CD4-positive, CD25-positive, alpha-beta regulatory T cell (primary cell): ENCODE data around the gene TMEM135. TPM values are rescaled to one million over a fixed set of nuclear protein-coding genes. Genes with fewer than 3 reads are reported as not detected.

Experiments
- ATAC-seq, 2 donors: fragments of 150-1000 bp; cut with Tn5 transposase; one replicate each; pipeline ENCODE4 v1.10.0; 2021; ENCODE audit warnings: low read depth in 2 of 2, moderate number of reproducible peaks in 2 of 2, moderate library complexity in 1 of 2
- DNase-seq, 3 donors: peaks; one replicate each; pipeline versions ENCODE4 v3.0.0 to v3.0.0-alpha.2; 2012 to 2022; ENCODE audit warnings: mixed read lengths in 1 of 3
- H3K27ac ChIP-seq: one replicate; pipeline ENCODE4 v1.7.0; 2013; ENCODE audit warnings: mild to moderate bottlenecking, low read length; ENCODE audit not compliant: insufficient read depth, poor library complexity, severe bottlenecking
- H3K27me3 ChIP-seq: one replicate; pipeline ENCODE4 v1.7.0; 2013; ENCODE audit warnings: low read length; ENCODE audit not compliant: control insufficient read depth, insufficient read depth
- H3K36me3 ChIP-seq: one replicate; pipeline ENCODE4 v1.7.0; 2013; ENCODE audit warnings: mild to moderate bottlenecking, low read length, moderate library complexity; ENCODE audit not compliant: control insufficient read depth, insufficient read depth
- H3K4me1 ChIP-seq: 2 replicates; pipeline ENCODE4 v1.7.0; 2013; ENCODE audit warnings: mild to moderate bottlenecking, low read length; ENCODE audit not compliant: insufficient read depth, control insufficient read depth, poor library complexity, severe bottlenecking
- H3K4me3 ChIP-seq: one replicate; pipeline ENCODE4 v1.7.0; 2013; ENCODE audit warnings: low read depth, mild to moderate bottlenecking, low read length, moderate library complexity
- H3K9me3 ChIP-seq, 2 experiments: 1 replicate in 1 of 2; 2 replicates in 1 of 2; pipeline ENCODE4 v1.7.0; 2013; ENCODE audit warnings: low read length in 2 of 2, mild to moderate bottlenecking in 1 of 2, moderate library complexity in 1 of 2; ENCODE audit not compliant: control insufficient read depth in 2 of 2
- H3K27ac Mint-ChIP-seq, 3 donors: one replicate each; pipeline ENCODE4 v1.8.0; 2020 to 2022; ENCODE audit warnings: mild to moderate bottlenecking in 3 of 3, mixed read lengths in 3 of 3, moderate library complexity in 2 of 3
- H3K27me3 Mint-ChIP-seq: one replicate; pipeline ENCODE4 v1.8.0; 2022; ENCODE audit warnings: mild to moderate bottlenecking, mixed read lengths
- H3K36me3 Mint-ChIP-seq: one replicate; pipeline ENCODE4 v1.8.0; 2020; ENCODE audit warnings: mixed read lengths
- H3K4me1 Mint-ChIP-seq, 4 donors: one replicate each; pipeline ENCODE4 v1.8.0; 2020 to 2022; ENCODE audit warnings: mixed read lengths in 4 of 4, mild to moderate bottlenecking in 1 of 4
- H3K4me3 Mint-ChIP-seq, 4 donors: one replicate each; pipeline ENCODE4 v1.8.0; 2020 to 2022; ENCODE audit warnings: mild to moderate bottlenecking in 4 of 4, mixed read lengths in 4 of 4, moderate library complexity in 3 of 4
- H3K9me3 Mint-ChIP-seq, 7 donors: one replicate each; pipeline ENCODE4 v1.8.0; 2020 to 2022; ENCODE audit warnings: mixed read lengths in 7 of 7, mild to moderate bottlenecking in 3 of 7, moderate library complexity in 2 of 7
- polyA plus RNA-seq, 4 donors: library from polyadenylated mRNA; unstranded; fragments of 300-500 nt; fragmentation: Illumina TruSeq; gene quantifications; one replicate each; pipeline ENCODE4 v1.2.3, GENCODE V29; 2021
- total RNA-seq: library from RNA; stranded (reverse); gene quantifications from one replicate; pipeline ENCODE4 v1.2.3, GENCODE V29; 2022

The TMEM135 gene
- total and polyA plus RNA-seq, 5 donors from 2014 or later, result 6.3 to 13.5 (median 9.8) TPM

DNA sequence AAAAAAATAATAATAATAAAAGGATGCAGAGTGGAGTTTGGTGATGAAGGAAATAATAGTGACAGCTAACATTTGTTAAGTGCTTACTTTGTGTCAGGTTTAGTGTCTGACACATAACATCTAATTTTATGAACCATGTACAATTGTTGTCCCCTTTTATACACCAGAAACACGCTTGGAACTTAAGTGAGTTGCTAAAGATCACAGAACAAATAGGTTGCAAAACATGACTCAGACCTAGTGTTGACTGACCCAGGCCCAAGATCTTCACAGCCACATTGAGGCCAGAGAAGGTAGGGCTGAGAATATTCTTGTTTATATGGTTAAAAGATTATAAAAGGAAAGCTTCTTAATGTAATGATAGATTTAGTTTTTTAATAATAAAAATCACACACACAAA, 25.6 kb upstream of the TMEM135 start:
- Histone ChIP-seq H3K36me3 (no peaks in the 10 kb centered on the region), H3K4me1 (no peaks in the 10 kb centered on the region), H3K4me3 (no peak overlapping the region), H3K27me3 (no peaks in the 10 kb centered on the region), H3K27ac (no peak overlapping the region), H3K9me3 (no peaks in the 10 kb centered on the region)
- H3K36me3 Mint-ChIP-seq, result no peaks in the 10 kb centered on the region
- DNase-seq (no peak), ATAC-seq (no peak)
- H3K4me1 Mint-ChIP-seq, result no peaks in the 10 kb centered on the region
- no peak overlapping the region for H3K27ac Mint-ChIP-seq
- no peak overlapping the region for H3K4me3 Mint-ChIP-seq
- peaks cover 0 to 3% (median 0%) of the 10 kb centered on the region in 7 donors for H3K9me3 Mint-ChIP-seq
- peaks cover 10% of the 10 kb centered on the region for H3K27me3 Mint-ChIP-seq

DNA sequence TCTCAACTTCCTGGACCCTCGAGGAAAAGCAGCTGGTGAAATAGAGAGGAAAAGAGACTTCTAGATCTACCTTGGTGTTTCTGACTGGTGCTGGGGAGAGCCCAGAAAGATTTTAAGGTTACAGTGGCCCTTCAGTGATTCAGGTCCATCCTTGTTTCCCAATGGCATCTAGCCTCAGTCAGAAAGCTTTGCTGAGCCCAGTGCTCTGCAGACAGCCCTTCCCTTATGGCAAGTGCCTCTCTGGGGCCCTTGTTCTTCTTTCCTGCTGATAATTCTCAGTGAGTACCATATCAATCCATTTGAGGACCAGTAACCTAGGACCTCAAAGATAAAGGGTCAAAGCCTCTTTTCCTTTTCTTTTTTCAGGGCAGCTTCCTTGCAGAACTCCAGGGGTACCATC, 25.1 kb upstream of the TMEM135 start:
- no peaks in the 10 kb centered on the region for H3K4me1 ChIP-seq
- H3K9me3 ChIP-seq, result no peaks in the 10 kb centered on the region
- H3K36me3 ChIP-seq, result no peaks in the 10 kb centered on the region
- peaks cover 10% of the 10 kb centered on the region for H3K27me3 Mint-ChIP-seq
- H3K27me3 ChIP-seq, result no peaks in the 10 kb centered on the region
- no peak overlapping the region for H3K4me3 Mint-ChIP-seq
- no peaks in the 10 kb centered on the region for H3K4me1 Mint-ChIP-seq
- no peaks in the 10 kb centered on the region for H3K36me3 Mint-ChIP-seq
- peaks cover 0 to 3% (median 0%) of the 10 kb centered on the region in 7 donors for H3K9me3 Mint-ChIP-seq
- no peak for ATAC-seq
- H3K27ac ChIP-seq, result no peak overlapping the region
- no peak for DNase-seq
- no peak overlapping the region for H3K27ac Mint-ChIP-seq
- no peak overlapping the region for H3K4me3 ChIP-seq

DNA sequence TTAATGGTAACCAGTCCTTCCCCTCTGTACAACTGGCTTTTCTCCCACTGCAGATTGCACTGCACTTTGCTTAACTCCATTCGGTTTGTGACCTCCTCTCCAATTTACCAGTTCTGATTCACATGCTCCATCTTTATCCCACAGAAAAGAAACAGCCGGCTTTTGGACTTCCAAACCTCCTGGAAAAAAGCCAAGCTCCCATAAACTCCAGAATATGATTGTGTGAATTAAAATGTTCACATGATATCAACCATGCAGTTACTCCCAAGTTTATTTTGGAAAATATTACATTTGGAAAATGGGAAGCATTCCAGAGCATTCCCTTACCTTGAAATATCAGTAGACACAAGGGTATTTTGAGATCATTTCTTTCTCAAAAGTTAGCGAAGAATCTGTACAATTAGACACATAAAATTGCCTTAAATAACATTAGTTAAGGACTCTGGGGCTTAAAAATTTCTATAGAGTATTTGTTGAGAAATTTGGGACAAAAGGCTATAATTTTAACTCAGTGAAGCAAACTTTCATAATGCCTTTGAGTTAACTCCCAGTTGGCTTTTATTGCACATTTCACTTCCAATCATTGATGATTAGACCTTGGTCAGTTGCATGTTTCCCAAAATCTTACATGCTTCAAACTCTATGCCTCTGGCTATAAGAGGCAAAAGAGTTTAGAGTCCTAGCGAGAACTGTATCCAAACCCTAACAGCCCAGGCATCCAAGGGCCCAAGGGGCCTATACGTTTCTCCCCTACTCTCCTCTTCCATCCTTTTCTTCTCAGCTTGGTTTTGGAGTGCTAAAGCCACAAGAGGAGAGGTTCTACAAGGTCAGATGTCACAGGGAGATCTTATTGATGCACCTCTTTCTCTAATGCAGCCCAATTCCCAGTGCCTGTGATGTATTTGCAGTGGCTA, 23.6 kb upstream of the TMEM135 start:
- Mint-ChIP-seq H3K4me3 (no peak overlapping the region), H3K9me3 (peaks cover 0 to 1% (median 0%) of the 10 kb centered on the region in 7 donors), H3K27me3 (peaks cover 10% of the 10 kb centered on the region), H3K36me3 (no peaks in the 10 kb centered on the region), H3K4me1 (no peaks in the 10 kb centered on the region), H3K27ac (no peak overlapping the region)
- DNase-seq (no peak), ATAC-seq (no peak)
- H3K9me3 ChIP-seq, result no peaks in the 10 kb centered on the region
- no peak overlapping the region for H3K4me3 ChIP-seq
- H3K27ac ChIP-seq, result no peak overlapping the region
- H3K36me3 ChIP-seq, result no peaks in the 10 kb centered on the region
- H3K4me1 ChIP-seq, result no peaks in the 10 kb centered on the region
- H3K27me3 ChIP-seq, result no peaks in the 10 kb centered on the region

DNA sequence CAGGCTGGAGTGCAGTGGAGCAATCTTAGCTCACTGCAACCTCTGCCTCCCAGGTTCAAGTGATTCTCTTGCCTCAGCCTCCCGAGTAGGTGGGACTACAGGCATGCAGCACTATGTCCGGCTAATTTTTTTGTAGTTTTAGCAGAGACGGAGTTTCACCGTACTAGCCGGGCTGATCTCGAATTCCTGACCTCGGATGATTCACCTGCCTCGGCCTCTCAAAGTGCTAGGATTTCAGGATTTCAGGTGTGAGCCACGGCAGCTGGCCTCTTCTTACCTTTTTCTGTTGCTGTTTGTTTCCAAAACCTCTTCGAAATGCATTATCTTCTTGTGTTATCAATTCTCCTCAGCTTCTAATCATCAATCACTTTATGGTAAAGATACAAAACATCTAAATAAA, 22.1 kb upstream of the TMEM135 start:
- Histone ChIP-seq H3K27me3 (no peaks in the 10 kb centered on the region), H3K9me3 (no peaks in the 10 kb centered on the region), H3K36me3 (no peaks in the 10 kb centered on the region), H3K4me1 (no peaks in the 10 kb centered on the region), H3K27ac (no peak overlapping the region), H3K4me3 (no peak overlapping the region)
- peaks cover 0 to 1% (median 0%) of the 10 kb centered on the region in 7 donors for H3K9me3 Mint-ChIP-seq
- H3K4me3 Mint-ChIP-seq, result no peak overlapping the region
- no peak for DNase-seq
- H3K27me3 Mint-ChIP-seq, result peaks cover 5% of the 10 kb centered on the region
- H3K36me3 Mint-ChIP-seq, result no peaks in the 10 kb centered on the region
- no peaks in the 10 kb centered on the region for H3K4me1 Mint-ChIP-seq
- H3K27ac Mint-ChIP-seq, result no peak overlapping the region
- no peak for ATAC-seq

DNA sequence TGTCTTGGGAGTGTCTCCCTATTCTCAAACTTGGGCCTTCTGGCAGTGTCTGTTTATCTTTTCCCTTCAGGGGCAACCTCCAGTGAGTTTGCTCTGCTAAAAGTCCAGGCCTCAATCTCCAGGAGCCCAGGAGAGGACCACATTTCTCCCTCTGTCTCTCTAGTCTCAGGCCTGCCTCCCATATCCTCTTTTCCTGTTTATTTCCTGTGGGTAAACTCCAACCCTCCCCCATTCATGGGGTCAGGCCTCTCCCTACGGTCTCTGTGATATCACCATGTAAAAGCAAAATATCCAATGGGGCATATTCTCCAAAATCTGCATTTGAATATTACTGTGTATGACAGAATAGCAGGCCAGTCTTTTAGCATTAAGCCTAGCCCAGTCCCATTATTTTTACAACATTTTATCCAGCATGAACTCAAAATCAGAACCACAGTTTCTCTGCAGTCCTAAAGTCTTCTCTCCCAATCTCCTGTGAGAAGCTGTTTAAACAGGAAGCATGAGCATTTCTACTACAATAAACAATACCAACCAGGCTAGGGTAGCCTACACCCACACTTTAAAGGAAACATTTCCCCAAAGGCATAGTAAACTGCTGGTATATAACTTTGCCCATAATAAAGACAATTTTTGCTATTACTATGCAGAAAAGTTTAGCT, 18.0 kb upstream of the TMEM135 start:
- Histone ChIP-seq H3K9me3 (no peaks in the 10 kb centered on the region), H3K27ac (no peak overlapping the region), H3K4me1 (no peaks in the 10 kb centered on the region), H3K4me3 (no peak overlapping the region), H3K27me3 (peaks cover 2% of the 10 kb centered on the region), H3K36me3 (no peaks in the 10 kb centered on the region)
- no peaks in the 10 kb centered on the region for H3K36me3 Mint-ChIP-seq
- H3K9me3 Mint-ChIP-seq, result peaks cover 0 to 1% (median 0%) of the 10 kb centered on the region in 7 donors
- H3K4me1 Mint-ChIP-seq, result no peaks in the 10 kb centered on the region
- peaks cover 22% of the 10 kb centered on the region for H3K27me3 Mint-ChIP-seq
- H3K27ac Mint-ChIP-seq, result no peak overlapping the region
- ATAC-seq (no peak), DNase-seq (no peak)
- no peak overlapping the region for H3K4me3 Mint-ChIP-seq

DNA sequence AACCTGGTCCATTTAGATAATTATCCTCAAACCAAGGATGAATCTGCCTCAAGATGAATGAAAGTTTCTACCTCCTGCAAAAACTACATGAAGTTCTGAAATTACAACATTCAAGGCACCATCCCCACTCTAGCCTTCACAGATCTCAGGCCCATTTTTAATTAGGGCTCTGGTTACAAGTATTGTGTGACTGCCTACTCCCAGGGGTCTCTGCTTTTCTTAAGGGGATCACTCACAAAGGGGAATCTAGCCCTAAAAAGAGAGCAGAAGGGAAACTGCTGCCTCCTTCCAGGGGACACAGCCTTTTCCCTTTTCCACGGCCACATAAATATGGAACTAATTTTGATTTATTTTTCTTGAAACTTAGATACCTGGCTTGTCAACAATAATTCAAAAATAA, 17.4 kb upstream of the TMEM135 start:
- Histone ChIP-seq H3K4me1 (no peaks in the 10 kb centered on the region), H3K27ac (no peak overlapping the region), H3K27me3 (peaks cover 2% of the 10 kb centered on the region), H3K9me3 (no peaks in the 10 kb centered on the region), H3K36me3 (no peaks in the 10 kb centered on the region), H3K4me3 (no peak overlapping the region)
- DNase-seq (no peak), ATAC-seq (no peak)
- H3K27me3 Mint-ChIP-seq, result peaks cover 22% of the 10 kb centered on the region
- no peak overlapping the region for H3K27ac Mint-ChIP-seq
- no peaks in the 10 kb centered on the region for H3K36me3 Mint-ChIP-seq
- no peaks in the 10 kb centered on the region for H3K4me1 Mint-ChIP-seq
- H3K4me3 Mint-ChIP-seq, result no peak overlapping the region
- H3K9me3 Mint-ChIP-seq, result peaks cover 0 to 1% (median 0%) of the 10 kb centered on the region in 7 donors

DNA sequence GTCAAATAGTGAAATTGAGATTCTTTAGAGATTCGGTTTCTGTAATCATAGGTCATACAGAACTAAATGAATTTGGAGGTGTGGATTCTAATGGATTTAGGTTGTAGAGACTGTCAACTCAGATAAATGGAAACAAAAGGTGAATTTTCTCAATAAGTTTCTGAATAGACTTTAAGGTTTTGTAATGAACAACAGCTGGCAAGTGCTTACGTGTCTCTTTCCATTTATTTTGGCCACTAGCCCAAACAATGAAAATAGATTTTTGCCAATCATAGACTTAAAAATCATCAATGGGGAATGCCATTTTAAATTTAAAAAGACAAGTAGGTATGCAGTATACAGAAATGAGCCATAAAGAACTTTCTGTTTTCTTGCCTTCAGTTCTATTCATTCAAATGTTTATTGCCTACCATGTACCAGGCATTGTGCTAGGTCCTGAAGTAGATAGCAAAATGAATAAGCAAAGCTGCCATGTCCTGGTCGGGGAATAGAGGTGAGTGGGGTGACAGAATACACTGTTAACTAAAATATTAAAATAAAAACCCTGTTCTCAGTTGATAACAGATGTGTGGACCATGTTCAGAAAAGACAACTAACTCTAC, 16.9 kb upstream of the TMEM135 start:
- Mint-ChIP-seq H3K27me3 (peaks cover 22% of the 10 kb centered on the region), H3K9me3 (peaks cover 0 to 3% (median 0%) of the 10 kb centered on the region in 7 donors), H3K36me3 (no peaks in the 10 kb centered on the region), H3K4me3 (no peak overlapping the region), H3K4me1 (no peaks in the 10 kb centered on the region), H3K27ac (no peak overlapping the region)
- Histone ChIP-seq H3K27me3 (peaks cover 2% of the 10 kb centered on the region), H3K4me1 (no peaks in the 10 kb centered on the region), H3K36me3 (no peaks in the 10 kb centered on the region), H3K9me3 (no peaks in the 10 kb centered on the region), H3K27ac (no peak overlapping the region), H3K4me3 (no peak overlapping the region)
- DNase-seq (no peak), ATAC-seq (no peak)
